Measurements from ENCODE around the gene MRPL34.

DNA sequence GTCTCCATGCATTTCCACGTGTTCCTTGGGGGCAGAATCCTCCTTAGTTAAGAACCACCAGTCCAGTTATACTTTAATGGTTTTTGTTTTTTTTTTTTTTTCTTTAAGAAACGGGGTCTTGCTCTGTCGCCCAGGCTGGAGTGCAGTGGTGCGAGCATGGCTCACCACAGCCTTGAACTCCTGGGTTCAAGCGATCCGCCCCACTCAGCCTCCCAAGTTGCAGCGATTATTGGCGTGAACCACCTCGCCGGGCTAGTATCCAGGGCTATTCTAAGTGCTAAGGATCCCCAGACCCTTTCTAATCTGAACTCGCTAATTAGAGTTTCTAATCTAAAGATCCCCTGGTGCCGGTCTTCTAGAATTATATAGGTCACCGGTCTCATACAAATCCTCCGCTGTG, 12.1 kb upstream of the MRPL34 start:
- TF ChIP-seq, protein P1, sequence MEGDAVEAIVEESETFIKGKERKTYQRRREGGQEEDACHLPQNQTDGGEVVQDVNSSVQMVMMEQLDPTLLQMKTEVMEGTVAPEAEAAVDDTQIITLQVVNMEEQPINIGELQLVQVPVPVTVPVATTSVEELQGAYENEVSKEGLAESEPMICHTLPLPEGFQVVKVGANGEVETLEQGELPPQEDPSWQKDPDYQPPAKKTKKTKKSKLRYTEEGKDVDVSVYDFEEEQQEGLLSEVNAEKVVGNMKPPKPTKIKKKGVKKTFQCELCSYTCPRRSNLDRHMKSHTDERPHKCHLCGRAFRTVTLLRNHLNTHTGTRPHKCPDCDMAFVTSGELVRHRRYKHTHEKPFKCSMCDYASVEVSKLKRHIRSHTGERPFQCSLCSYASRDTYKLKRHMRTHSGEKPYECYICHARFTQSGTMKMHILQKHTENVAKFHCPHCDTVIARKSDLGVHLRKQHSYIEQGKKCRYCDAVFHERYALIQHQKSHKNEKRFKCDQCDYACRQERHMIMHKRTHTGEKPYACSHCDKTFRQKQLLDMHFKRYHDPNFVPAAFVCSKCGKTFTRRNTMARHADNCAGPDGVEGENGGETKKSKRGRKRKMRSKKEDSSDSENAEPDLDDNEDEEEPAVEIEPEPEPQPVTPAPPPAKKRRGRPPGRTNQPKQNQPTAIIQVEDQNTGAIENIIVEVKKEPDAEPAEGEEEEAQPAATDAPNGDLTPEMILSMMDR (IDR thresholded peaks at IDR 0.05; ENCODE audit: low read depth, low read length, missing input control) = no peak
- TF ChIP-seq SP1 (IDR thresholded peaks at IDR 0.05) (no peak), REST (IDR thresholded peaks at IDR 0.05) (no peak), HNF4G (IDR thresholded peaks at IDR 0.05) (no peak), EGR1 (IDR thresholded peaks at IDR 0.05; ENCODE audit: low read depth in 2 of 2) (no peak)
- TF ChIP-seq, protein P2, sequence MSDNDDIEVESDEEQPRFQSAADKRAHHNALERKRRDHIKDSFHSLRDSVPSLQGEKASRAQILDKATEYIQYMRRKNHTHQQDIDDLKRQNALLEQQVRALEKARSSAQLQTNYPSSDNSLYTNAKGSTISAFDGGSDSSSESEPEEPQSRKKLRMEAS (IDR thresholded peaks at IDR 0.05) = no peak
